Gastroesophageal sphincter (tissue), 3 donors: ENCODE results near the gene GNG10.

Experiments
- CTCF ChIP-seq, 4 experiments: fragments of 200-600 bp in 2 of 4; fragments of 450-650 bp in 2 of 4; sonication (generic) in 1 of 4; IDR thresholded peaks; one replicate each; pipeline ENCODE4 v1.5.1; 2017 to 2019; ENCODE audit warnings: antibody characterized with exemption in 4 of 4, mild to moderate bottlenecking in 2 of 4, moderate library complexity in 2 of 4
- POLR2A ChIP-seq, 2 donors: fragments of 450-650 bp; IDR thresholded peaks; one replicate each; pipeline ENCODE4 v1.6.1; 2017; ENCODE audit warnings: antibody characterized with exemption in 2 of 2, mild to moderate bottlenecking in 2 of 2, moderate library complexity in 1 of 2

GRCh38 chr9:111658943-111659342 is 2.5 kb upstream of the GNG10 start:
- TF ChIP-seq CTCF (IDR thresholded peaks at IDR 0.05) = no peak
- TF ChIP-seq POLR2A (IDR thresholded peaks at IDR 0.05) = no peak
